ENCODE measurements around the gene EFNB1.

Gene EFNB1

DNA sequence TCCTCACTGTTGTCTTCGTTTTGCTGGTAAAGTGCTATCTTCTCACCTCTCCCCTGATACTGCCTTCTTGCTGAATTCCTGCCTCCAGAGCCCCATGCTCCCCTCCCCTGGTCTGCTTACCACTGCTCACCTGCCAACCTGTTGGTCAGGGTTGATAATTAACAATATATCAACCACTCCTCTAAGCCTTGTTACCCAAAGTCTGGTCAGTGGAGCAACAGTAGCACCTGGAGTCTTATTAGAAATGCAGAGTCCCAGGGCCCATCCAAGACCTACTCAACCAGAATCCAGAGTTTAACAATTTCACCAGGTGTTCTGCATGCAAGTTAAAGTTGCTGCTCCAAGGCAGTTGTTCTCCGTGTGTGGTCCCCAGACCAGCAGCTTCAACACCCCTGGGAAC lies 55.0 kb downstream of the EFNB1 start:
- no peak for DNase-seq (ENCODE audit: low spot score)

DNA sequence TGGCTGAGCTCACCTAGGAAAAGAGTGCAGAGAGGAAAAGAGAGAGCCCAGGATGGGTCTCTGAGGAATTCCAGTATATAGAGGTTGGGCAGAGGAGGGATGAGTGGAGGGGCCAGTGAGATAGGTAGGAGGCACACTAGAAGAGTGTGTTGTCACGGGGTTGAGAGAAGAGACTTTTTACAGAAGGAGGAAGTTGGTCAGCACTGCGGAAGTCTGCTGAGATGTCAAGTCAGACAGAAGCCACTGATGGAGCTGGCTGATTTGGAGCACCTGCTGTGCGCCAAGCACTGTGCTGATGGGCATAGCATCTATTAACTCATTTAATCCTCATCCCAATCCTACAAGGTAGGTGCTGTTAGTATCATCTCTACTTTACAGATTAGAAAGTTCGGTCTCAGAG lies 60.4 kb downstream of the EFNB1 start:
- DNase-seq (ENCODE audit: low spot score), result no peak
